Dendritic cell treated with granulocyte-macrophage colony-stimulating factor and Interleukin-4, amounts not matched to agents 40 ng/mL and 50 ng/mL, for 4 days (primary cell): ENCODE results near the gene GPSM3.

Experiments used
- H3K27ac Mint-ChIP-seq: one replicate; pipeline ENCODE4 v1.8.0; 2022; ENCODE audit warnings: mild to moderate bottlenecking, mixed read lengths
- H3K27me3 Mint-ChIP-seq: one replicate; pipeline ENCODE4 v1.8.0; 2022; ENCODE audit warnings: mild to moderate bottlenecking, mixed read lengths
- H3K36me3 Mint-ChIP-seq: one replicate; pipeline ENCODE4 v1.8.0; 2022; ENCODE audit warnings: low read depth, mixed read lengths
- H3K4me1 Mint-ChIP-seq: one replicate; pipeline ENCODE4 v1.8.0; 2022; ENCODE audit warnings: low read depth, mixed read lengths
- H3K4me3 Mint-ChIP-seq: one replicate; pipeline ENCODE4 v1.8.0; 2022; ENCODE audit warnings: mild to moderate bottlenecking, moderate library complexity, mixed read lengths
- H3K9me3 Mint-ChIP-seq: one replicate; pipeline ENCODE4 v1.8.0; 2022; ENCODE audit warnings: mixed read lengths
- intact Hi-C: fragments of 100-400 bp; cut with micrococcal nuclease; formaldehyde crosslinking; loops from one replicate; pipeline ENCODE4 v1.15.0; 2022

Gene GPSM3

GRCh38 chr6:32192608-32193039 lies at the start of gene GPSM3:
Gene GPSM3, minus strand, starts transcription at chr6:32192643. Its CDS starts 130 bp downstream, at chr6:32192513.
- Mint-ChIP-seq H3K27me3 (no peaks in the 10 kb centered on the region), H3K36me3 (peaks cover 60% of the 10 kb centered on the region), H3K27ac (peak within 1 kb of the TSS; percentile 93), H3K4me3 (peak within 1 kb of the TSS; percentile 94), H3K4me1 (peaks cover 80% of the 10 kb centered on the region), H3K9me3 (no peaks in the 10 kb centered on the region)
- intact Hi-C loops = no loop called here

- intact Hi-C loops = no loop called here
- Mint-ChIP-seq H3K36me3 (no peaks in the 10 kb centered on the region), H3K27ac (no peak overlapping the region), H3K4me3 (no peak overlapping the region), H3K9me3 (no peaks in the 10 kb centered on the region), H3K27me3 (peaks cover 17% of the 10 kb centered on the region), H3K4me1 (peaks cover 14% of the 10 kb centered on the region)
Measured at GRCh38 chr6:32240686-32241085, 48.2 kb upstream of the GPSM3 start.

GRCh38 chr6:32239462-32239861 lies 47.0 kb upstream of the GPSM3 start:
- H3K36me3 Mint-ChIP-seq = no peaks in the 10 kb centered on the region
- H3K27ac Mint-ChIP-seq = no peak overlapping the region
- no peaks in the 10 kb centered on the region for H3K9me3 Mint-ChIP-seq
- intact Hi-C loops = no loop called here
- H3K4me3 Mint-ChIP-seq = no peak overlapping the region
- peaks cover 20% of the 10 kb centered on the region for H3K27me3 Mint-ChIP-seq
- H3K4me1 Mint-ChIP-seq = peaks cover 5% of the 10 kb centered on the region

- intact Hi-C loops = no loop called here
- Mint-ChIP-seq H3K27me3 (peaks cover 9% of the 10 kb centered on the region), H3K9me3 (no peaks in the 10 kb centered on the region), H3K27ac (no peak overlapping the region), H3K4me3 (no peak overlapping the region), H3K36me3 (no peaks in the 10 kb centered on the region), H3K4me1 (no peaks in the 10 kb centered on the region)
Measured at GRCh38 chr6:32234934-32235333, 42.5 kb upstream of the GPSM3 start.

- Mint-ChIP-seq H3K36me3 (no peaks in the 10 kb centered on the region), H3K4me1 (peaks cover 36% of the 10 kb centered on the region), H3K27me3 (peaks cover 15% of the 10 kb centered on the region)
Measured at GRCh38 chr6:32226434-32226833, 34.0 kb upstream of the GPSM3 start.

GRCh38 chr6:32224696-32225095 lies 32.3 kb upstream of the GPSM3 start:
- Mint-ChIP-seq H3K36me3 (no peaks in the 10 kb centered on the region), H3K4me3 (no peak overlapping the region), H3K27ac (no peak overlapping the region), H3K9me3 (no peaks in the 10 kb centered on the region), H3K4me1 (peaks cover 36% of the 10 kb centered on the region), H3K27me3 (peaks cover 17% of the 10 kb centered on the region)
- intact Hi-C loops = no loop called here

More at GRCh38 chr6:32226434-32226833, 34.0 kb upstream of the GPSM3 start:
- Mint-ChIP-seq H3K27ac (no peak overlapping the region), H3K9me3 (no peaks in the 10 kb centered on the region), H3K4me3 (no peak overlapping the region)
- intact Hi-C loops = no loop called here

GRCh38 chr6:32223258-32224235 lies 31.1 kb upstream of the GPSM3 start, which contains the start of gene NOTCH4:
Gene NOTCH4, minus strand, starts transcription at chr6:32224067. Its CDS starts 139 bp downstream, at chr6:32223928.
- Mint-ChIP-seq H3K4me1 (peaks cover 36% of the 10 kb centered on the region), H3K9me3 (no peaks in the 10 kb centered on the region), H3K27me3 (peaks cover 22% of the 10 kb centered on the region), H3K4me3 (no peak within 1 kb of the TSS), H3K27ac (no peak within 1 kb of the TSS), H3K36me3 (no peaks in the 10 kb centered on the region)
- intact Hi-C loops = no loop called here

- Mint-ChIP-seq H3K4me1 (peaks cover 29% of the 10 kb centered on the region), H3K27me3 (peaks cover 22% of the 10 kb centered on the region), H3K9me3 (no peaks in the 10 kb centered on the region), H3K36me3 (no peaks in the 10 kb centered on the region), H3K4me3 (no peak overlapping the region), H3K27ac (peak overlapping the region; percentile 47)
- intact Hi-C loops = no loop called here
Measured at GRCh38 chr6:32222333-32223230, 30.1 kb upstream of the GPSM3 start.

GRCh38 chr6:32220021-32220420 lies 27.6 kb upstream of the GPSM3 start:
- H3K27ac Mint-ChIP-seq = peak overlapping the region; percentile 23
- H3K9me3 Mint-ChIP-seq = no peaks in the 10 kb centered on the region
- H3K4me1 Mint-ChIP-seq = peaks cover 17% of the 10 kb centered on the region
- peaks cover 23% of the 10 kb centered on the region for H3K27me3 Mint-ChIP-seq
- intact Hi-C loops = no loop called here
- no peak overlapping the region for H3K4me3 Mint-ChIP-seq
- no peaks in the 10 kb centered on the region for H3K36me3 Mint-ChIP-seq

- no peaks in the 10 kb centered on the region for H3K36me3 Mint-ChIP-seq
- H3K27me3 Mint-ChIP-seq = peaks cover 19% of the 10 kb centered on the region
- no peak overlapping the region for H3K27ac Mint-ChIP-seq
- intact Hi-C loops = no loop called here
- no peak overlapping the region for H3K4me3 Mint-ChIP-seq
- peaks cover 19% of the 10 kb centered on the region for H3K4me1 Mint-ChIP-seq
- H3K9me3 Mint-ChIP-seq = no peaks in the 10 kb centered on the region
Measured at GRCh38 chr6:32218167-32218566, 25.7 kb upstream of the GPSM3 start.

- Mint-ChIP-seq H3K27me3 (peaks cover 12% of the 10 kb centered on the region), H3K27ac (no peak overlapping the region), H3K9me3 (no peaks in the 10 kb centered on the region), H3K36me3 (no peaks in the 10 kb centered on the region), H3K4me3 (no peak overlapping the region), H3K4me1 (peaks cover 9% of the 10 kb centered on the region)
- intact Hi-C loops = no loop called here
Measured at GRCh38 chr6:32216998-32217397, 24.6 kb upstream of the GPSM3 start.

- Mint-ChIP-seq H3K4me3 (no peak overlapping the region), H3K27ac (no peak overlapping the region)
- intact Hi-C loops = no loop called here
Measured at GRCh38 chr6:32216285-32216684, 23.8 kb upstream of the GPSM3 start.

GRCh38 chr6:32215617-32216016 lies 23.2 kb upstream of the GPSM3 start:
- H3K36me3 Mint-ChIP-seq = no peaks in the 10 kb centered on the region
- intact Hi-C loops = no loop called here
- H3K27me3 Mint-ChIP-seq = peaks cover 8% of the 10 kb centered on the region
- H3K9me3 Mint-ChIP-seq = no peaks in the 10 kb centered on the region
- H3K27ac Mint-ChIP-seq = no peak overlapping the region
- peaks cover 9% of the 10 kb centered on the region for H3K4me1 Mint-ChIP-seq
- H3K4me3 Mint-ChIP-seq = no peak overlapping the region

More at GRCh38 chr6:32216285-32216684, 23.8 kb upstream of the GPSM3 start:
- H3K4me1 Mint-ChIP-seq = peaks cover 9% of the 10 kb centered on the region
- no peaks in the 10 kb centered on the region for H3K36me3 Mint-ChIP-seq
- peaks cover 8% of the 10 kb centered on the region for H3K27me3 Mint-ChIP-seq
- H3K9me3 Mint-ChIP-seq = no peaks in the 10 kb centered on the region

- no peaks in the 10 kb centered on the region for H3K9me3 Mint-ChIP-seq
- intact Hi-C loops = no loop called here
- H3K36me3 Mint-ChIP-seq = no peaks in the 10 kb centered on the region
- H3K4me1 Mint-ChIP-seq = peaks cover 9% of the 10 kb centered on the region
- no peak overlapping the region for H3K27ac Mint-ChIP-seq
- H3K27me3 Mint-ChIP-seq = peaks cover 2% of the 10 kb centered on the region
- no peak overlapping the region for H3K4me3 Mint-ChIP-seq
Measured at GRCh38 chr6:32214126-32214525, 21.7 kb upstream of the GPSM3 start.
